SHP77 (cell line): Measurements from ENCODE around the gene LSS.

ENCODE experiments used
- DNase-seq, 2 experiments: peaks; one replicate each; lab custom pipeline; 2025; lab: John Stamatoyannopoulos, UW

Gene LSS

GRCh38 chr21:46228345-46229051, at the start of gene LSS:
LSS (minus strand) TSS chr21:46228774; CDS start chr21:46228745, 29 bp downstream.
- peak; percentile 95 to 97 for DNase-seq

- DNase-seq, result no peak
These were observed 46.3 kb upstream of the LSS start for GRCh38 chr21:46274797-46275390.

- DNase-seq, result no peak
These were observed 44.8 kb upstream of the LSS start for GRCh38 chr21:46273341-46273740.

- DNase-seq, result no peak
These were observed 40.9 kb upstream of the LSS start for GRCh38 chr21:46269466-46269865.

GRCh38 chr21:46268371-46268770, 39.8 kb upstream of the LSS start:
- no peak for DNase-seq

- no peak for DNase-seq
These were observed 38.4 kb upstream of the LSS start for GRCh38 chr21:46266946-46267345.

- DNase-seq, result no peak
These were observed 37.4 kb upstream of the LSS start for GRCh38 chr21:46265736-46266525.

- DNase-seq, result no peak
These were observed 36.1 kb upstream of the LSS start for GRCh38 chr21:46264690-46265144.

- no peak for DNase-seq
These were observed 35.6 kb upstream of the LSS start for GRCh38 chr21:46264046-46264689.

- DNase-seq, result no peak
These were observed 28.0 kb upstream of the LSS start for GRCh38 chr21:46256501-46256994.

- DNase-seq, result no peak
These were observed 27.3 kb upstream of the LSS start for GRCh38 chr21:46255758-46256337.

GRCh38 chr21:46255166-46255565, 26.6 kb upstream of the LSS start:
- DNase-seq, result no peak

GRCh38 chr21:46254208-46254975, 25.8 kb upstream of the LSS start:
- no peak for DNase-seq

GRCh38 chr21:46253610-46254124, 25.1 kb upstream of the LSS start:
- no peak for DNase-seq

- DNase-seq, result no peak
These were observed 24.3 kb upstream of the LSS start for GRCh38 chr21:46252840-46253239.

- peak in 1 of 2 experiments; percentile 7 for DNase-seq
These were observed 21.7 kb upstream of the LSS start for GRCh38 chr21:46250146-46250725.

GRCh38 chr21:46248827-46249226, 20.3 kb upstream of the LSS start:
- DNase-seq, result no peak

GRCh38 chr21:46248422-46248782, 19.8 kb upstream of the LSS start:
- DNase-seq, result no peak

- no peak for DNase-seq
These were observed 19.3 kb upstream of the LSS start for GRCh38 chr21:46247699-46248421.

GRCh38 chr21:46246345-46246744, 17.8 kb upstream of the LSS start:
- no peak for DNase-seq
